HEK293 (cell line): ENCODE data around the gene ZNRF1.

Source experiments
- CTCF ChIP-seq: fragments of 450-650 bp; formaldehyde crosslinking; IDR thresholded peaks from 2 replicates; pipeline ENCODE4 v1.5.1; 2016; ENCODE audit warnings: missing biosample characterization, missing genetic modification characterization
- GLIS2 ChIP-seq: fragments of 450-650 bp; formaldehyde crosslinking; IDR thresholded peaks from 2 replicates; pipeline ENCODE4 v1.5.1; 2016; ENCODE audit warnings: missing biosample characterization, missing genetic modification characterization
- SALL2 ChIP-seq: fragments of 450-650 bp; formaldehyde crosslinking; IDR thresholded peaks from 2 replicates; pipeline ENCODE4 v1.5.0; 2017; ENCODE audit warnings: missing biosample characterization, mild to moderate bottlenecking, missing genetic modification characterization, borderline replicate concordance
- SP7 ChIP-seq: fragments of 450-650 bp; formaldehyde crosslinking; IDR thresholded peaks from 2 replicates; pipeline ENCODE4 v1.5.1; 2016; ENCODE audit warnings: missing biosample characterization, missing genetic modification characterization
- TCF7L2 ChIP-seq: IDR thresholded peaks from 2 replicates; pipeline ENCODE4 v1.6.1; 2011; ENCODE audit warnings: low read depth, mild to moderate bottlenecking, inconsistent platforms, low read length, moderate library complexity, borderline replicate concordance
- YY2 ChIP-seq: fragments of 450-650 bp; formaldehyde crosslinking; IDR thresholded peaks from 2 replicates; pipeline ENCODE4 v1.5.1; 2016; ENCODE audit warnings: missing biosample characterization, missing genetic modification characterization
- ZBTB20 ChIP-seq: fragments of 450-650 bp; formaldehyde crosslinking; IDR thresholded peaks from 2 replicates; pipeline ENCODE4 v1.5.1; 2016; ENCODE audit warnings: missing biosample characterization, missing genetic modification characterization
- ZNF157 ChIP-seq: fragments of 450-650 bp; formaldehyde crosslinking; IDR thresholded peaks from 2 replicates; pipeline ENCODE4 v1.5.1; 2016; ENCODE audit warnings: missing biosample characterization, missing genetic modification characterization
- ZNF175 ChIP-seq: fragments of 450-650 bp; formaldehyde crosslinking; IDR thresholded peaks from 2 replicates; pipeline ENCODE4 v1.5.1; 2016; ENCODE audit warnings: missing biosample characterization, missing genetic modification characterization
- ZNF202 ChIP-seq: fragments of 450-650 bp; formaldehyde crosslinking; IDR thresholded peaks from 2 replicates; pipeline ENCODE4 v1.5.1; 2016; ENCODE audit warnings: missing biosample characterization, missing genetic modification characterization, borderline replicate concordance
- ZNF211 ChIP-seq: fragments of 450-650 bp; formaldehyde crosslinking; IDR thresholded peaks from 2 replicates; pipeline ENCODE4 v1.5.1; 2016; ENCODE audit warnings: low read depth, missing biosample characterization, missing genetic modification characterization
- ZNF221 ChIP-seq: fragments of 450-650 bp; formaldehyde crosslinking; IDR thresholded peaks from 2 replicates; pipeline ENCODE4 v1.5.1; 2017; ENCODE audit warnings: missing biosample characterization, missing genetic modification characterization, borderline replicate concordance
- ZNF37A ChIP-seq: fragments of 450-650 bp; IDR thresholded peaks from 2 replicates; pipeline ENCODE4 v1.5.1; 2018; ENCODE audit warnings: missing biosample characterization, missing genetic modification characterization
- ZNF404 ChIP-seq: fragments of 450-650 bp; formaldehyde crosslinking; IDR thresholded peaks from 2 replicates; pipeline ENCODE4 v1.5.1; 2017; ENCODE audit warnings: missing biosample characterization, missing genetic modification characterization
- ZNF548 ChIP-seq: fragments of 450-650 bp; formaldehyde crosslinking; IDR thresholded peaks from 2 replicates; pipeline ENCODE4 v1.5.1; 2016; ENCODE audit warnings: missing biosample characterization, missing genetic modification characterization
- ZNF704 ChIP-seq: fragments of 450-650 bp; formaldehyde crosslinking; IDR thresholded peaks from 2 replicates; pipeline ENCODE4 v1.5.1; 2016; ENCODE audit warnings: missing biosample characterization, missing genetic modification characterization
- ZSCAN5A ChIP-seq: fragments of 450-650 bp; formaldehyde crosslinking; IDR thresholded peaks from 2 replicates; pipeline ENCODE4 v1.5.1; 2016; ENCODE audit warnings: missing biosample characterization, missing genetic modification characterization
- TF ChIP-seq, protein P1 (sequence below): fragments of 450-650 bp; formaldehyde crosslinking; IDR thresholded peaks from 2 replicates; pipeline ENCODE4 v1.5.1; 2016; ENCODE audit warnings: missing biosample characterization, missing genetic modification characterization, borderline replicate concordance
- TF ChIP-seq, protein P2 (sequence below): IDR thresholded peaks from 2 replicates; pipeline ENCODE4 v1.6.1; 2011; ENCODE audit warnings: mild to moderate bottlenecking, low read depth, low read length, borderline replicate concordance
- TF ChIP-seq, protein P3 (sequence below): fragments of 450-650 bp; formaldehyde crosslinking; IDR thresholded peaks from 2 replicates; pipeline ENCODE4 v1.5.1; 2016; ENCODE audit warnings: missing biosample characterization, missing genetic modification characterization

The ZNRF1 gene

DNA sequence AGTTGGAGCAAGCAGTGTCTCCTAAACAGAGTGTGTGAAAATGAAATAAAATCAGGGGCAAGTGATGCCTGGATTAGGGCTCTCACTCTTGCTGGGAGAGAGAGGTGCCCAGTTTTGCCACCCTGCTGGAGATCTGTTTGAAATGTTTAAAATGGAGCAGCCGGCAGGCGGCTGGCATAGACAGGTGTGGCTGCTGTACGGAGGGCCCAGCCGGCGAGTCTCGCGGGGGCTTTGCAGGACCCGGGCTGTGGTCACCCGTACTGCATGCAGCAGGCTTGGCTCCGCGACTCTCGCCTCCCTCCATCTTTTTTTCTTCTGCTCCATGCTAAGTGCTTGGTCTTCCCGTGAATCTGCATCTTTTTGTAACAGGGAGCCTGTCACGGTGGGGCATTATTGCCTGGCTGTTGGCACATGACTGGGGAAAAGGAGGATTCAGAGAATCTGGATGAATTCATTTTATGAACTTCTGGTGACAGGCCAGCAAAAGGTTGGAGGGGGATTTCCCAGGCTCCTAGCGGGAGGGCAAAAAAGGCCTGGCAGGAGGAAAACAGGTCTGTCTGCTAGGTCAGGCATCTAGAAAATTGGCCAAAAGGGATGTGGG, 1.8 kb downstream of the ZNRF1 start (continued):
- TF ChIP-seq ZSCAN5A (tag by site-specific recombination) (no peak), YY2 (tag by site-specific recombination) (no peak), CTCF (no peak), ZNF221 (tag by site-specific recombination) (no peak), ZNF175 (tag by site-specific recombination) (no peak), SALL2 (tag by site-specific recombination) (no peak), ZNF37A (tag by site-specific recombination) (no peak), TCF7L2 (no peak), ZNF548 (tag by site-specific recombination) (no peak), ZNF202 (tag by site-specific recombination) (no peak), ZNF157 (tag by site-specific recombination) (no peak), ZBTB20 (peak; percentile 87), ZNF211 (no peak), ZNF404 (tag by site-specific recombination) (no peak), ZNF704 (tag by site-specific recombination) (no peak), SP7 (tag by site-specific recombination) (0 out of 2 replicates have a peak, but pooled peaks have one; percentile 27), GLIS2 (tag by site-specific recombination) (no peak)
- TF ChIP-seq, protein P1, sequence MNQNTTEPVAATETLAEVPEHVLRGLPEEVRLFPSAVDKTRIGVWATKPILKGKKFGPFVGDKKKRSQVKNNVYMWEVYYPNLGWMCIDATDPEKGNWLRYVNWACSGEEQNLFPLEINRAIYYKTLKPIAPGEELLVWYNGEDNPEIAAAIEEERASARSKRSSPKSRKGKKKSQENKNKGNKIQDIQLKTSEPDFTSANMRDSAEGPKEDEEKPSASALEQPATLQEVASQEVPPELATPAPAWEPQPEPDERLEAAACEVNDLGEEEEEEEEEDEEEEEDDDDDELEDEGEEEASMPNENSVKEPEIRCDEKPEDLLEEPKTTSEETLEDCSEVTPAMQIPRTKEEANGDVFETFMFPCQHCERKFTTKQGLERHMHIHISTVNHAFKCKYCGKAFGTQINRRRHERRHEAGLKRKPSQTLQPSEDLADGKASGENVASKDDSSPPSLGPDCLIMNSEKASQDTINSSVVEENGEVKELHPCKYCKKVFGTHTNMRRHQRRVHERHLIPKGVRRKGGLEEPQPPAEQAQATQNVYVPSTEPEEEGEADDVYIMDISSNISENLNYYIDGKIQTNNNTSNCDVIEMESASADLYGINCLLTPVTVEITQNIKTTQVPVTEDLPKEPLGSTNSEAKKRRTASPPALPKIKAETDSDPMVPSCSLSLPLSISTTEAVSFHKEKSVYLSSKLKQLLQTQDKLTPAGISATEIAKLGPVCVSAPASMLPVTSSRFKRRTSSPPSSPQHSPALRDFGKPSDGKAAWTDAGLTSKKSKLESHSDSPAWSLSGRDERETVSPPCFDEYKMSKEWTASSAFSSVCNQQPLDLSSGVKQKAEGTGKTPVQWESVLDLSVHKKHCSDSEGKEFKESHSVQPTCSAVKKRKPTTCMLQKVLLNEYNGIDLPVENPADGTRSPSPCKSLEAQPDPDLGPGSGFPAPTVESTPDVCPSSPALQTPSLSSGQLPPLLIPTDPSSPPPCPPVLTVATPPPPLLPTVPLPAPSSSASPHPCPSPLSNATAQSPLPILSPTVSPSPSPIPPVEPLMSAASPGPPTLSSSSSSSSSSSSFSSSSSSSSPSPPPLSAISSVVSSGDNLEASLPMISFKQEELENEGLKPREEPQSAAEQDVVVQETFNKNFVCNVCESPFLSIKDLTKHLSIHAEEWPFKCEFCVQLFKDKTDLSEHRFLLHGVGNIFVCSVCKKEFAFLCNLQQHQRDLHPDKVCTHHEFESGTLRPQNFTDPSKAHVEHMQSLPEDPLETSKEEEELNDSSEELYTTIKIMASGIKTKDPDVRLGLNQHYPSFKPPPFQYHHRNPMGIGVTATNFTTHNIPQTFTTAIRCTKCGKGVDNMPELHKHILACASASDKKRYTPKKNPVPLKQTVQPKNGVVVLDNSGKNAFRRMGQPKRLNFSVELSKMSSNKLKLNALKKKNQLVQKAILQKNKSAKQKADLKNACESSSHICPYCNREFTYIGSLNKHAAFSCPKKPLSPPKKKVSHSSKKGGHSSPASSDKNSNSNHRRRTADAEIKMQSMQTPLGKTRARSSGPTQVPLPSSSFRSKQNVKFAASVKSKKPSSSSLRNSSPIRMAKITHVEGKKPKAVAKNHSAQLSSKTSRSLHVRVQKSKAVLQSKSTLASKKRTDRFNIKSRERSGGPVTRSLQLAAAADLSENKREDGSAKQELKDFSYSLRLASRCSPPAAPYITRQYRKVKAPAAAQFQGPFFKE, result no peak
- TF ChIP-seq, protein P2, sequence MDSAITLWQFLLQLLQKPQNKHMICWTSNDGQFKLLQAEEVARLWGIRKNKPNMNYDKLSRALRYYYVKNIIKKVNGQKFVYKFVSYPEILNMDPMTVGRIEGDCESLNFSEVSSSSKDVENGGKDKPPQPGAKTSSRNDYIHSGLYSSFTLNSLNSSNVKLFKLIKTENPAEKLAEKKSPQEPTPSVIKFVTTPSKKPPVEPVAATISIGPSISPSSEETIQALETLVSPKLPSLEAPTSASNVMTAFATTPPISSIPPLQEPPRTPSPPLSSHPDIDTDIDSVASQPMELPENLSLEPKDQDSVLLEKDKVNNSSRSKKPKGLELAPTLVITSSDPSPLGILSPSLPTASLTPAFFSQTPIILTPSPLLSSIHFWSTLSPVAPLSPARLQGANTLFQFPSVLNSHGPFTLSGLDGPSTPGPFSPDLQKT, result no peak
- TF ChIP-seq, protein P3, sequence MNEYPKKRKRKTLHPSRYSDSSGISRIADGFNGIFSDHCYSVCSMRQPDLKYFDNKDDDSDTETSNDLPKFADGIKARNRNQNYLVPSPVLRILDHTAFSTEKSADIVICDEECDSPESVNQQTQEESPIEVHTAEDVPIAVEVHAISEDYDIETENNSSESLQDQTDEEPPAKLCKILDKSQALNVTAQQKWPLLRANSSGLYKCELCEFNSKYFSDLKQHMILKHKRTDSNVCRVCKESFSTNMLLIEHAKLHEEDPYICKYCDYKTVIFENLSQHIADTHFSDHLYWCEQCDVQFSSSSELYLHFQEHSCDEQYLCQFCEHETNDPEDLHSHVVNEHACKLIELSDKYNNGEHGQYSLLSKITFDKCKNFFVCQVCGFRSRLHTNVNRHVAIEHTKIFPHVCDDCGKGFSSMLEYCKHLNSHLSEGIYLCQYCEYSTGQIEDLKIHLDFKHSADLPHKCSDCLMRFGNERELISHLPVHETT (tag by site-specific recombination), result no peak
- TF ChIP-seq, all 188 proteins: peak for 5
